Measurements from ENCODE around the gene DNTT. TPM values are rescaled to one million over a fixed set of nuclear protein-coding genes. Genes with fewer than 3 reads are reported as not detected.
A peak's percentile ranks its signal among the peaks of the same experiment; 100 is the strongest.

The DNTT gene
- polyA plus RNA-seq, 1 donor = 0.04 TPM

- DNase-seq = no peak
- no peak overlapping the region for H3K4me3 ChIP-seq (ENCODE audit: low read length)
- no peaks in the 10 kb centered on the region for H3K4me1 ChIP-seq (ENCODE audit: control insufficient read depth, insufficient read depth, low read length)
- peaks cover 4% of the 10 kb centered on the region for H3K9me3 ChIP-seq (ENCODE audit: control insufficient read depth, low read depth, low read length)
- no peak overlapping the region for H3K27ac ChIP-seq (ENCODE audit: low read length)
- H3K27me3 ChIP-seq (ENCODE audit: control insufficient read depth, insufficient read depth, low read length) = no peaks in the 10 kb centered on the region
- H3K36me3 ChIP-seq (ENCODE audit: control insufficient read depth, insufficient read depth, low read length) = no peaks in the 10 kb centered on the region
- 77% methylated on average over 3 of the region's 4 CpGs for WGBS (ENCODE audit: insufficient coverage, low lambda C conversion rate)
Observed at GRCh38 chr10:96342402-96342801, 38.2 kb downstream of the DNTT start.

GRCh38 chr10:96344178-96344577 lies 39.9 kb downstream of the DNTT start:
- H3K27ac ChIP-seq (ENCODE audit: low read length) = no peak overlapping the region
- H3K4me1 ChIP-seq (ENCODE audit: control insufficient read depth, insufficient read depth, low read length) = no peaks in the 10 kb centered on the region
- no peak overlapping the region for H3K4me3 ChIP-seq (ENCODE audit: low read length)
- H3K36me3 ChIP-seq (ENCODE audit: control insufficient read depth, insufficient read depth, low read length) = no peaks in the 10 kb centered on the region
- 90% methylated on average over 2 of the region's 4 CpGs for WGBS (ENCODE audit: insufficient coverage, low lambda C conversion rate)
- H3K27me3 ChIP-seq (ENCODE audit: control insufficient read depth, insufficient read depth, low read length) = no peaks in the 10 kb centered on the region
- no peak for DNase-seq
- peaks cover 4% of the 10 kb centered on the region for H3K9me3 ChIP-seq (ENCODE audit: control insufficient read depth, low read depth, low read length)

GRCh38 chr10:96345222-96345621 lies 41.0 kb downstream of the DNTT start:
- H3K9me3 ChIP-seq (ENCODE audit: control insufficient read depth, low read depth, low read length) = peaks cover 4% of the 10 kb centered on the region
- no peaks in the 10 kb centered on the region for H3K4me1 ChIP-seq (ENCODE audit: control insufficient read depth, insufficient read depth, low read length)
- H3K27me3 ChIP-seq (ENCODE audit: control insufficient read depth, insufficient read depth, low read length) = no peaks in the 10 kb centered on the region
- WGBS (ENCODE audit: insufficient coverage, low lambda C conversion rate) = no CpG with 5 or more reads among the region's 2 CpGs
- no peak overlapping the region for H3K27ac ChIP-seq (ENCODE audit: low read length)
- no peak overlapping the region for H3K4me3 ChIP-seq (ENCODE audit: low read length)
- no peaks in the 10 kb centered on the region for H3K36me3 ChIP-seq (ENCODE audit: control insufficient read depth, insufficient read depth, low read length)
- no peak for DNase-seq

GRCh38 chr10:96346295-96346694 lies 42.1 kb downstream of the DNTT start:
- 80% methylated on average over 1 of the region's 1 CpG for WGBS (ENCODE audit: insufficient coverage, low lambda C conversion rate)
- Histone ChIP-seq H3K4me3 (ENCODE audit: low read length) (no peak overlapping the region), H3K4me1 (ENCODE audit: control insufficient read depth, insufficient read depth, low read length) (no peaks in the 10 kb centered on the region), H3K36me3 (ENCODE audit: control insufficient read depth, insufficient read depth, low read length) (no peaks in the 10 kb centered on the region), H3K27ac (ENCODE audit: low read length) (no peak overlapping the region), H3K27me3 (ENCODE audit: control insufficient read depth, insufficient read depth, low read length) (no peaks in the 10 kb centered on the region), H3K9me3 (ENCODE audit: control insufficient read depth, low read depth, low read length) (peaks cover 4% of the 10 kb centered on the region)
- no peak for DNase-seq

GRCh38 chr10:96352027-96352426 lies 47.8 kb downstream of the DNTT start:
- H3K27me3 ChIP-seq (ENCODE audit: control insufficient read depth, insufficient read depth, low read length) = no peaks in the 10 kb centered on the region
- no peaks in the 10 kb centered on the region for H3K9me3 ChIP-seq (ENCODE audit: control insufficient read depth, low read depth, low read length)

GRCh38 chr10:96352582-96352981 lies 48.3 kb downstream of the DNTT start:
- peak; percentile 79 to 92 for DNase-seq
- Histone ChIP-seq H3K27ac (ENCODE audit: low read length) (peak overlapping the region; percentile 74), H3K4me1 (ENCODE audit: control insufficient read depth, insufficient read depth, low read length) (peaks cover 19% of the 10 kb centered on the region), H3K9me3 (ENCODE audit: control insufficient read depth, low read depth, low read length) (no peaks in the 10 kb centered on the region), H3K4me3 (ENCODE audit: low read length) (no peak overlapping the region), H3K36me3 (ENCODE audit: control insufficient read depth, insufficient read depth, low read length) (no peaks in the 10 kb centered on the region), H3K27me3 (ENCODE audit: control insufficient read depth, insufficient read depth, low read length) (no peaks in the 10 kb centered on the region)
- WGBS (ENCODE audit: insufficient coverage, low lambda C conversion rate) = no CpG with 5 or more reads among the region's 4 CpGs

More at GRCh38 chr10:96352027-96352426, 47.8 kb downstream of the DNTT start:
- Histone ChIP-seq H3K4me3 (ENCODE audit: low read length) (no peak overlapping the region), H3K4me1 (ENCODE audit: control insufficient read depth, insufficient read depth, low read length) (peaks cover 19% of the 10 kb centered on the region), H3K36me3 (ENCODE audit: control insufficient read depth, insufficient read depth, low read length) (no peaks in the 10 kb centered on the region), H3K27ac (ENCODE audit: low read length) (peak overlapping the region; percentile 74)
- DNase-seq = no peak

- Histone ChIP-seq H3K36me3 (ENCODE audit: control insufficient read depth, insufficient read depth, low read length) (no peaks in the 10 kb centered on the region), H3K4me1 (ENCODE audit: control insufficient read depth, insufficient read depth, low read length) (peaks cover 16% of the 10 kb centered on the region), H3K4me3 (ENCODE audit: low read length) (no peak overlapping the region), H3K27ac (ENCODE audit: low read length) (no peak overlapping the region), H3K27me3 (ENCODE audit: control insufficient read depth, insufficient read depth, low read length) (no peaks in the 10 kb centered on the region), H3K9me3 (ENCODE audit: control insufficient read depth, low read depth, low read length) (no peaks in the 10 kb centered on the region)
- DNase-seq = peak in 1 of 2 donors; percentile 8
- 83% methylated on average over 2 of the region's 8 CpGs for WGBS (ENCODE audit: insufficient coverage, low lambda C conversion rate)
Observed at GRCh38 chr10:96357038-96357620, 52.9 kb downstream of the DNTT start.

GRCh38 chr10:96358851-96359540 lies 54.8 kb downstream of the DNTT start, which contains the start of gene OPALIN:
Gene OPALIN, minus strand, starts transcription at chr10:96359002. Its CDS starts 106 bp downstream, at chr10:96358896.
- WGBS (ENCODE audit: insufficient coverage, low lambda C conversion rate) = 100% methylated on average over 2 of the region's 7 CpGs
- Histone ChIP-seq H3K4me3 (ENCODE audit: low read length) (no peak within 1 kb of the TSS), H3K4me1 (ENCODE audit: control insufficient read depth, insufficient read depth, low read length) (peaks cover 2% of the 10 kb centered on the region), H3K36me3 (ENCODE audit: control insufficient read depth, insufficient read depth, low read length) (no peaks in the 10 kb centered on the region), H3K9me3 (ENCODE audit: control insufficient read depth, low read depth, low read length) (no peaks in the 10 kb centered on the region), H3K27me3 (ENCODE audit: control insufficient read depth, insufficient read depth, low read length) (no peaks in the 10 kb centered on the region), H3K27ac (ENCODE audit: low read length) (no peak within 1 kb of the TSS)
- DNase-seq = no peak

- Histone ChIP-seq H3K36me3 (ENCODE audit: control insufficient read depth, insufficient read depth, low read length) (no peaks in the 10 kb centered on the region), H3K9me3 (ENCODE audit: control insufficient read depth, low read depth, low read length) (no peaks in the 10 kb centered on the region), H3K27ac (ENCODE audit: low read length) (no peak overlapping the region), H3K4me3 (ENCODE audit: low read length) (no peak overlapping the region), H3K27me3 (ENCODE audit: control insufficient read depth, insufficient read depth, low read length) (no peaks in the 10 kb centered on the region), H3K4me1 (ENCODE audit: control insufficient read depth, insufficient read depth, low read length) (no peaks in the 10 kb centered on the region)
- 100% methylated on average over 1 of the region's 6 CpGs for WGBS (ENCODE audit: insufficient coverage, low lambda C conversion rate)
- no peak for DNase-seq
Observed at GRCh38 chr10:96359616-96360015, 55.4 kb downstream of the DNTT start.

- Histone ChIP-seq H3K9me3 (ENCODE audit: control insufficient read depth, low read depth, low read length) (no peaks in the 10 kb centered on the region), H3K4me3 (ENCODE audit: low read length) (no peak overlapping the region), H3K36me3 (ENCODE audit: control insufficient read depth, insufficient read depth, low read length) (no peaks in the 10 kb centered on the region), H3K27ac (ENCODE audit: low read length) (no peak overlapping the region), H3K4me1 (ENCODE audit: control insufficient read depth, insufficient read depth, low read length) (no peaks in the 10 kb centered on the region), H3K27me3 (ENCODE audit: control insufficient read depth, insufficient read depth, low read length) (no peaks in the 10 kb centered on the region)
- no peak for DNase-seq
- WGBS (ENCODE audit: insufficient coverage, low lambda C conversion rate) = 100% methylated on average over 1 of the region's 6 CpGs
Observed at GRCh38 chr10:96360331-96360730, 56.1 kb downstream of the DNTT start.

- no peaks in the 10 kb centered on the region for H3K4me1 ChIP-seq (ENCODE audit: control insufficient read depth, insufficient read depth, low read length)
- H3K27ac ChIP-seq (ENCODE audit: low read length) = no peak overlapping the region
- no peak overlapping the region for H3K4me3 ChIP-seq (ENCODE audit: low read length)
- no peaks in the 10 kb centered on the region for H3K27me3 ChIP-seq (ENCODE audit: control insufficient read depth, insufficient read depth, low read length)
- no peak for DNase-seq
- H3K9me3 ChIP-seq (ENCODE audit: control insufficient read depth, low read depth, low read length) = no peaks in the 10 kb centered on the region
- H3K36me3 ChIP-seq (ENCODE audit: control insufficient read depth, insufficient read depth, low read length) = no peaks in the 10 kb centered on the region
- WGBS (ENCODE audit: insufficient coverage, low lambda C conversion rate) = no CpG with 5 or more reads among the region's 3 CpGs
Observed at GRCh38 chr10:96360766-96361165, 56.5 kb downstream of the DNTT start.

Data from large intestine (tissue), 3 donors.